Muscle layer of colon (tissue), 2 donors: ENCODE data around the gene CLDN10.

Source experiments
- H3K27ac ChIP-seq: one replicate; pipeline ENCODE4 v1.7.0; 2013; ENCODE audit warnings: low read depth, mild to moderate bottlenecking, low read length, moderate library complexity
- H3K27me3 ChIP-seq, 2 donors: one replicate each; pipeline ENCODE4 v1.7.0; 2013; ENCODE audit warnings: low read length in 2 of 2, mild to moderate bottlenecking in 2 of 2; ENCODE audit not compliant: insufficient read depth in 2 of 2, control insufficient read depth in 1 of 2
- H3K36me3 ChIP-seq: one replicate; pipeline ENCODE4 v1.7.0; 2013; ENCODE audit warnings: mild to moderate bottlenecking, low read length; ENCODE audit not compliant: insufficient read depth
- H3K4me1 ChIP-seq: one replicate; pipeline ENCODE4 v1.7.0; 2013; ENCODE audit warnings: mild to moderate bottlenecking, low read length; ENCODE audit not compliant: insufficient read depth
- H3K4me3 ChIP-seq, 2 donors: one replicate each; pipeline ENCODE4 v1.7.0; 2013; ENCODE audit warnings: low read length in 2 of 2, low read depth in 1 of 2, mild to moderate bottlenecking in 1 of 2, moderate library complexity in 1 of 2
- H3K9ac ChIP-seq: one replicate; pipeline ENCODE4 v1.7.0; 2013; ENCODE audit warnings: low read length
- H3K9me3 ChIP-seq: one replicate; pipeline ENCODE4 v1.7.0; 2013; ENCODE audit warnings: mild to moderate bottlenecking, low read length
- donor health status: abdominal sarcoma.
- donor health status: Adenocarcinoma of cecum.

Gene CLDN10

GRCh38 chr13:95623141-95623540 lies 70.6 kb downstream of the CLDN10 start:
- Histone ChIP-seq H3K27me3 (no peaks in the 10 kb centered on the region), H3K4me1 (no peaks in the 10 kb centered on the region), H3K9ac (no peak overlapping the region), H3K4me3 (no peak overlapping the region), H3K9me3 (no peaks in the 10 kb centered on the region), H3K36me3 (peaks cover 35% of the 10 kb centered on the region), H3K27ac (no peak overlapping the region)

GRCh38 chr13:95624020-95624419 lies 71.5 kb downstream of the CLDN10 start:
- no peak overlapping the region for H3K9ac ChIP-seq
- H3K36me3 ChIP-seq: peaks cover 34% of the 10 kb centered on the region
- no peaks in the 10 kb centered on the region for H3K27me3 ChIP-seq
- no peak overlapping the region for H3K27ac ChIP-seq
- no peaks in the 10 kb centered on the region for H3K4me1 ChIP-seq
- no peaks in the 10 kb centered on the region for H3K9me3 ChIP-seq
- no peak overlapping the region for H3K4me3 ChIP-seq

- Histone ChIP-seq H3K27ac (no peak overlapping the region), H3K36me3 (peaks cover 47% of the 10 kb centered on the region), H3K27me3 (no peaks in the 10 kb centered on the region), H3K4me3 (no peak overlapping the region), H3K9ac (no peak overlapping the region), H3K9me3 (no peaks in the 10 kb centered on the region), H3K4me1 (no peaks in the 10 kb centered on the region)
Measured at GRCh38 chr13:95626768-95627167, 74.2 kb downstream of the CLDN10 start.

GRCh38 chr13:95627590-95627989 lies 75.1 kb downstream of the CLDN10 start:
- no peak overlapping the region for H3K9ac ChIP-seq
- H3K36me3 ChIP-seq: peaks cover 47% of the 10 kb centered on the region
- no peaks in the 10 kb centered on the region for H3K9me3 ChIP-seq
- no peaks in the 10 kb centered on the region for H3K27me3 ChIP-seq
- H3K4me3 ChIP-seq: no peak overlapping the region
- no peaks in the 10 kb centered on the region for H3K4me1 ChIP-seq
- H3K27ac ChIP-seq: no peak overlapping the region

- no peaks in the 10 kb centered on the region for H3K27me3 ChIP-seq
- no peaks in the 10 kb centered on the region for H3K4me1 ChIP-seq
- peaks cover 55% of the 10 kb centered on the region for H3K36me3 ChIP-seq
- H3K27ac ChIP-seq: no peak overlapping the region
- H3K9ac ChIP-seq: no peak overlapping the region
- no peak overlapping the region for H3K4me3 ChIP-seq
- H3K9me3 ChIP-seq: no peaks in the 10 kb centered on the region
Measured at GRCh38 chr13:95628488-95628887, 76.0 kb downstream of the CLDN10 start.

- no peaks in the 10 kb centered on the region for H3K9me3 ChIP-seq
- no peaks in the 10 kb centered on the region for H3K27me3 ChIP-seq
- no peak overlapping the region for H3K27ac ChIP-seq
- peaks cover 56% of the 10 kb centered on the region for H3K36me3 ChIP-seq
- no peak overlapping the region for H3K4me3 ChIP-seq
- H3K9ac ChIP-seq: no peak overlapping the region
- H3K4me1 ChIP-seq: no peaks in the 10 kb centered on the region
Measured at GRCh38 chr13:95629071-95629470, 76.6 kb downstream of the CLDN10 start.
